HepG2 (cell line): ENCODE results near the gene LRP1B. TPM values are rescaled to one million over a fixed set of nuclear protein-coding genes. Genes with fewer than 3 reads are reported as not detected.

Experiments used
- ATAC-seq: fragments of 200-7000 bp; cut with Tn5 transposase; 3 replicates; pipeline ENCODE4 v1.9.1; 2020; ENCODE audit warnings: mild to moderate bottlenecking, moderate library complexity
- BruUV-seq: library from RNA; stranded (reverse); fragments of 400-500 nt; replicated peaks from 2 replicates; lab custom pipeline; 2021; lab: Mats Ljungman, UMichigan
- CTCF ChIA-PET: fragments of 300-600 bp; formaldehyde crosslinking; extraction: SDS; loops from one replicate; lab custom pipeline; 2021; ENCODE audit warnings: low total read pairs, inconsistent platforms, low intra/inter-chr PET ratio; lab: Yijun Ruan, JAX
- POLR2A ChIA-PET: fragments of 350-600 bp; sonication (Branson Sonifier 250); formaldehyde crosslinking; loops from one replicate; lab custom pipeline; 2020; ENCODE audit warnings: antibody characterized with exemption, inconsistent platforms; lab: Yijun Ruan, JAX
- DNase-seq: peaks from one replicate; pipeline ENCODE4 v3.0.0-alpha.2; 2015; ENCODE audit warnings: low spot score
- FAIRE-seq: peaks from 3 replicates; lab custom pipeline; 2011; peaks lifted over from hg19 to GRCh38; lab: Jason Lieb, UNC
- H2AFZ ChIP-seq: one replicate; pipeline ENCODE4 v1.6.1; 2011; ENCODE audit warnings: low read length, inconsistent platforms
- H3K27ac ChIP-seq: fragments of 300-600 bp; 3 replicates; pipeline ENCODE4 v1.8.0; 2011; ENCODE audit warnings: mixed run types, mild to moderate bottlenecking, mixed read lengths, low read length, inconsistent platforms; ENCODE audit not compliant: insufficient read depth; ENCODE audit errors: extremely low read length
- H3K27me3 ChIP-seq, 2 experiments: fragments of 200-600 bp in 1 of 2; 2 replicates in 1 of 2; 3 replicates in 1 of 2; pipeline versions ENCODE4 v1.6.0 to v1.8.0; 2011; ENCODE audit warnings: low read length in 2 of 2, mild to moderate bottlenecking in 2 of 2, moderate library complexity in 2 of 2, inconsistent platforms in 1 of 2; ENCODE audit not compliant: insufficient read depth in 2 of 2, control insufficient read depth in 1 of 2
- H3K36me3 ChIP-seq, 2 experiments: fragments of 200-600 bp in 1 of 2; replicated peaks in 1 of 2; 2 replicates in 1 of 2; 3 replicates in 1 of 2; pipeline versions ENCODE4 v1.5.1 to v1.8.0; 2011; ENCODE audit warnings: low read length in 2 of 2, inconsistent platforms in 1 of 2; ENCODE audit not compliant: insufficient read depth in 2 of 2, control insufficient read depth in 1 of 2
- H3K4me1 ChIP-seq: 2 replicates; pipeline ENCODE4 v1.5.1; 2012; ENCODE audit warnings: low read length, inconsistent platforms; ENCODE audit not compliant: insufficient read depth
- H3K4me2 ChIP-seq: 2 replicates; pipeline ENCODE4 v1.6.0; 2011; ENCODE audit warnings: low read depth, low read length, inconsistent platforms
- H3K4me3 ChIP-seq, 3 experiments: fragments of 200-600 bp in 1 of 3; sonication (generic), shearing (Covaris generic) in 1 of 3; replicated peaks in 1 of 3; 2 replicates each; pipeline ENCODE4 v1.5.1; 2011 to 2016; ENCODE audit warnings: low read length in 3 of 3, inconsistent platforms in 2 of 3, low read depth in 2 of 3, mild to moderate bottlenecking in 2 of 3, control low read depth in 1 of 3, mixed read lengths in 1 of 3; ENCODE audit not compliant: insufficient read depth in 1 of 3
- H3K79me2 ChIP-seq: one replicate; pipeline ENCODE4 v1.6.1; 2011; ENCODE audit warnings: low read length, inconsistent platforms; ENCODE audit not compliant: insufficient read depth
- H3K9ac ChIP-seq: 2 replicates; pipeline ENCODE4 v1.6.0; 2011; ENCODE audit warnings: mild to moderate bottlenecking, low read depth, low read length, inconsistent platforms; ENCODE audit not compliant: insufficient read depth
- H3K9me3 ChIP-seq: 2 replicates; pipeline ENCODE4 v1.5.1; 2012; ENCODE audit warnings: mild to moderate bottlenecking, low read length
- H4K20me1 ChIP-seq: 2 replicates; pipeline ENCODE4 v1.6.0; 2011; ENCODE audit warnings: inconsistent platforms, mild to moderate bottlenecking, low read length, moderate library complexity; ENCODE audit not compliant: insufficient read depth
- EEA1 ChIP-seq: sonication (generic); formaldehyde crosslinking; IDR thresholded peaks from 2 replicates; pipeline ENCODE4 v1.5.1; 2020; ENCODE audit warnings: mild to moderate bottlenecking, missing genetic modification reagents, borderline replicate concordance
- SMYD3 ChIP-seq: sonication (generic); formaldehyde crosslinking; IDR thresholded peaks from 2 replicates; pipeline ENCODE4 v1.8.1; 2023; ENCODE audit warnings: mild to moderate bottlenecking, missing genetic modification reagents
- SOX13 ChIP-seq, 3 experiments: fragments of 450-650 bp in 1 of 3; sonication (generic) in 1 of 3; formaldehyde crosslinking in 1 of 3; IDR thresholded peaks in 2 of 3; conservative IDR thresholded peaks in 1 of 3; 2 replicates each; pipeline versions ENCODE4 v1.5.0 to v1.6.1; 2016 to 2020; ENCODE audit warnings: antibody characterized with exemption in 1 of 3, mild to moderate bottlenecking in 1 of 3, missing compliant biosample characterization in 1 of 3, missing genetic modification reagents in 1 of 3, moderate library complexity in 1 of 3
- SP1 ChIP-seq, 2 experiments: fragments of 450-650 bp in 1 of 2; sonication (generic) in 1 of 2; formaldehyde crosslinking in 1 of 2; IDR thresholded peaks; 2 replicates each; pipeline versions ENCODE4 v1.4.0 to v1.6.1; 2016 to 2020; ENCODE audit warnings: missing genetic modification reagents in 1 of 2
- SRY ChIP-seq: sonication (generic); formaldehyde crosslinking; IDR thresholded peaks from 2 replicates; pipeline ENCODE4 v1.8.0; 2022; ENCODE audit warnings: mild to moderate bottlenecking, missing genetic modification reagents
- TCF12 ChIP-seq, 2 experiments: fragments of 450-650 bp in 1 of 2; sonication (generic) in 1 of 2; formaldehyde crosslinking in 1 of 2; IDR thresholded peaks; 2 replicates each; pipeline versions ENCODE4 v1.6.1 to v1.8.0; 2017 to 2022; ENCODE audit warnings: antibody characterized with exemption in 1 of 2, mild to moderate bottlenecking in 1 of 2, missing genetic modification reagents in 1 of 2, moderate library complexity in 1 of 2
- ZFP82 ChIP-seq: sonication (generic); formaldehyde crosslinking; IDR thresholded peaks from 2 replicates; pipeline ENCODE4 v1.5.1; 2020; ENCODE audit warnings: mild to moderate bottlenecking, missing genetic modification reagents, borderline replicate concordance
- ZFX ChIP-seq: sonication (generic); formaldehyde crosslinking; IDR thresholded peaks from 2 replicates; pipeline ENCODE4 v1.4.0; 2020; ENCODE audit warnings: mild to moderate bottlenecking, low read depth, missing genetic modification reagents, moderate library complexity
- ZSCAN25 ChIP-seq: sonication (generic); formaldehyde crosslinking; IDR thresholded peaks from 2 replicates; pipeline ENCODE4 v1.8.0; 2022; ENCODE audit warnings: mild to moderate bottlenecking, missing genetic modification reagents
- in situ Hi-C: cut with HindIII; loops from 2 replicates; pipeline ENCODE4 v1.10.0; 2017; ENCODE audit warnings: low pct_unique_long_range_greater_than_20kb; ENCODE audit not compliant: extremely low pct_ligation_motif_present
- intact Hi-C: fragments of 100-400 bp; cut with micrococcal nuclease; formaldehyde crosslinking; loops from one replicate; pipeline ENCODE4 v1.10.0; 2022; ENCODE audit not compliant: unreplicated experiment
- polyA plus RNA-seq, 8 experiments: library from polyadenylated mRNA; depleted of rRNA in 3 of 8; stranded (reverse) in 7 of 8; unstranded in 1 of 8; fragments of >200 nt; fragmentation: Illumina TruSeq in 4 of 8; extraction: Trizol in 4 of 8; gene quantifications; 2 replicates each; pipeline versions ENCODE4 v1.2.1 to v1.2.3, GENCODE V29; 2011 to 2016; ENCODE audit warnings: low read depth in 4 of 8, missing spikeins in 1 of 8, mixed read lengths in 1 of 8; ENCODE audit not compliant: insufficient read depth in 1 of 8
- total RNA-seq, 5 experiments: library from RNA; depleted of rRNA; stranded (reverse); fragments of >200 nt; fragmentation: Illumina TruSeq; extraction: Trizol; gene quantifications; 2 replicates each; pipeline ENCODE4 v1.2.3, GENCODE V29; 2016; ENCODE audit warnings: low read depth in 1 of 5
- TF ChIP-seq, protein P1 (sequence below): sonication (generic); formaldehyde crosslinking; IDR thresholded peaks from 2 replicates; pipeline ENCODE4 v1.4.0; 2020; ENCODE audit warnings: missing genetic modification reagents, low read depth, mild to moderate bottlenecking, borderline replicate concordance

LRP1B gene
- total and polyA plus RNA-seq, 2 of the 13 experiments (the other 11 are each of a cell fraction or from before 2014, with no cell fraction given) = 0.04 TPM; not detected in 1

DNA sequence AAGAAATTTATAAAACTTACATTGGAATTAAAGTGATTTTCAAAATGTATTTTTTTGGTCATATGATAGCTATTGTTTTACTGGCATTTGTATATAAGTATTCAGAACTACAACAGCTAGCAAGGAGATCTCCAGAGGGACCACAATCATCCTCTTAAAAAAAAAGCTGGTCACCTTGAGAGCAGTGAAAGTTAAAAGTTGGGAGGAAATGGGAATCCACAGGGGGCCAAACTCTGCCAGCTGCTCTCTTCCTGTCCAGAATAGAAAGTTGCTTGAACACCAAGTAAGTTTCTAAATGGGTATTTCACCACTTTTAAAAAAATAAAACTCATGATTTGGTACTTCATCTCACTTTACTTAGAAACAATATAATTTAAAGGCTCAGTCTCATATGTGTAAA, 1025.1 kb downstream of the LRP1B start:
- no peak overlapping the region for H3K9ac ChIP-seq
- no peak overlapping the region for H3K27ac ChIP-seq
- BruUV-seq = no TSS peak
- no peak for TF ChIP-seq EEA1
- TF ChIP-seq SOX13 (IDR thresholded peaks at IDR 0.05) = no peak
- no peak for TF ChIP-seq SOX13 (CRISPR knock-in tag; conservative IDR thresholded peaks at IDR 0.05 in 1 of 2, IDR thresholded peaks at IDR 0.05 in 1 of 2)
- TF ChIP-seq ZFP82 (CRISPR knock-in tag) = no peak
- no peak for TF ChIP-seq ZFX (CRISPR knock-in tag)
- TF ChIP-seq, protein P1, sequence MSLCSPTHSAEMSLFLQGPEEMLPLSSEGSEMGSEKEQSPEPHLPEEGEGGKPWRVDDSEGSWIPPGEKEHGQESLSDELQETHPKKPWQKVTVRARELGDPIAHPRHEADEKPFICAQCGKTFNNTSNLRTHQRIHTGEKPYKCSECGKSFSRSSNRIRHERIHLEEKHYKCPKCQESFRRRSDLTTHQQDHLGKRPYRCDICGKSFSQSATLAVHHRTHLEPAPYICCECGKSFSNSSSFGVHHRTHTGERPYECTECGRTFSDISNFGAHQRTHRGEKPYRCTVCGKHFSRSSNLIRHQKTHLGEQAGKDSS (CRISPR knock-in tag) = no peak
- TF ChIP-seq SRY (CRISPR knock-in tag) = no peak
- TF ChIP-seq TCF12 (IDR thresholded peaks at IDR 0.05) = no peak
- TF ChIP-seq TCF12 (CRISPR knock-in tag; IDR thresholded peaks at IDR 0.05) = no peak
- TF ChIP-seq SMYD3 = no peak
- TF ChIP-seq ZSCAN25 (CRISPR knock-in tag) = no peak
- TF ChIP-seq SP1 (IDR thresholded peaks at IDR 0.05) = no peak
- no peak for TF ChIP-seq SP1 (CRISPR knock-in tag; IDR thresholded peaks at IDR 0.05)
- TF ChIP-seq, all 625 proteins: peak for 0
- ATAC-seq (no peak), DNase-seq (no peak), FAIRE-seq (no peak)
- CTCF ChIA-PET = no interaction called here
- intact Hi-C loops (no loop called here), in situ Hi-C loops (no loop called here)
- Histone ChIP-seq H3K36me3 (no peaks in the 10 kb centered on the region), H3K4me1 (no peaks in the 10 kb centered on the region), H4K20me1 (no peaks in the 10 kb centered on the region), H3K4me2 (no peak overlapping the region), H3K4me3 (no peak overlapping the region), H3K27me3 (no peaks in the 10 kb centered on the region), H2AFZ (no peak overlapping the region), H3K79me2 (no peaks in the 10 kb centered on the region), H3K9me3 (no peaks in the 10 kb centered on the region)
- POLR2A ChIA-PET = no interaction called here
